IPS-NIHi11 (cell line): ENCODE results near the gene HECTD4.
"Not testable (repeated sequence)": the region's sequence is repeated elsewhere in the genome, so short reads cannot be mapped to it uniquely, and the experiment has no call there.

Experiments
- DNase-seq: peaks from one replicate; pipeline ENCODE4 v3.0.0; 2012; ENCODE audit warnings: mixed read lengths, low spot score

The HECTD4 gene

DNA sequence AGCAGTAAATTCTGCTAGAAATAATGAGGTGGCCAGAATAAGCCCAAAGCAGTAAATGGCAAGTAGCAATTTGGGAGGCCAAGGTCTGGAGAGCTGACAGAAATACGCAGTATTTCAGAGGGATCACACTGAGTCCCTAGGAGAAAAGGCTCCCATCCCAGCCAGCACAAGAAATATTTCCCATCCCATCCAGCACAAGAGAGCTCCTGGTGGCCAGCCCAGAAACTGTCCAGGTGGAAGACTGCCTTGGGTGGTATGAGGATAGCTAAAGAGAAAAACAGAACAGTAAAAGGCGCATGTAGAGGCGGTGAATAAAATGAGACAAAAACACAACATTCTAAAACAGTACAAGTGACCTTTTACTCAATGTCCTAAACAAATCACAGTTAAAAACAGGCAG lies 120.7 kb downstream of the HECTD4 start:
- peak; percentile 41 for DNase-seq

DNA sequence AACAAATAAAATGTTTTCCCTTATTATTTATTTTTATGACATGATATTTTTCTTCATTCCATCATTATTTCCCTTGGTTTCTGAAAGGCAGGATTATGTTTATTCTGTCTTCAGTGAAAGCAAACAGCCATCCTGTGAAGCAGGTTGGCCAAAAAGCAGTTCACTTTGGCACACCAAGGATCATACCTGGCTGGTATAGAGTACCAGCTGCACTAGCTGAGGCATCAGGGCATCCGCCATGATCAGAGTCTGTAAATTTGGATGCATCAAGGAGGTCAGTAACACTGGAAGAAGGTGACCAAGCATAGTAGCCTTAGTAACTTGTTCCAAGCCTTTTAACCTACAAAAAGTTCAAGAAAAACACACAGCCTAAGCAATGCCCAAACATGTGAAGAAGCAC lies 123.3 kb downstream of the HECTD4 start:
- no peak for DNase-seq

DNA sequence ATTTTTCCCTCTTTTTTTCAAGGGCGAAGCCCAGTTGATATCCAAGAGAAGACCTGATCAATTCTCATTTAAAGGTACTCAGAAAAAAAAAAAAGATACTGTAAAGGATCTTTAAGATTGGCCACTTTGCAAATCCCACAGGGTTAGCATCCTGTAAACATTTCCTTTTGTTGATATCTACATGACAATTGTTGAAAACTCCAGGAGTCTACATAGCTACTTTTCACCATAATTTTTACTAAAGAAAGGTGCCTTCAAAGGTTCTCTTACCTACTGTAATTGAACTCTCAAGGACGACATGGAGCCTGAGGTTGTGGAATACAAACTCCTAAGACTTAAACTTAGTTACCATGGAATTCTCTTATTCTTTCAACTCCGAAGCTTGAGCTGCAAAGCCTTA lies 125.5 kb downstream of the HECTD4 start:
- DNase-seq, result no peak

DNA sequence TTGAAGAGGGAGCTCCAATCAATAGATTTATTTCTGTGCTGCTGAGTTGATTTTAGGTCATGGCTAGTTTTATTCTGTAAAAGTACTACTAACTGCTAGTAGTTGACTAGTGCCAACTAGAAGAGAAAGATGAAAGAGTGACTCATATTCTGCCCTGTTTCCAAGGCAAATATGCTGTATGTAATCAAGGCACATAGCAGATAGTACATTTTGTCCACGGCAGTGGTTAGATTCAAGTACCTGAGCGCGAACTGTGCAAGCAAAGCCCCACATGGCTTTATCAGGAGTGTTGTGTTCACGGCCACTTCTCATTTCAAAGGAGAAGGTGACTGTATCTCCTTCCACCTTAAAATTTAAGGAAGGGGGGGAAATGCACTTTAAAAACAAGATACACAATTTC lies 130.0 kb downstream of the HECTD4 start:
- no peak for DNase-seq

DNA sequence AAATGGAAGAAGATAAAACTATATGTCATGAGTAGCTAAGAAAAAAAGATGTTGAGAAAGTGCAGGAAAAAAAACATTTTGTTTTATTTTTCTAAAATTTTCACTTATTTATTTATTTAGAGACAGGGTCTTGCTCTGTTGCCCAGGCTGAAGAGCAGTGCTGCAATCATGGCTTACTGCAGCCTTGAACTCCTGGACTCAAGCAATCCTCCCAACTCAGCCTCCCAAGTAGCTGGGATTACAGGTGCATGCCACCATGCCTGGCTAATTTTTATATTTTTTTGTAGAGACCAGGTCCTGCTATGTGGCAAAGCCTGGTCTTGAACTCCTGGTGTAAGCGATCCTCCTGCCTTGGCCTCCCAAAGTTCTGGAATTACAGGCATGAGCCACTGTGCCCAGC lies 137.3 kb downstream of the HECTD4 start:
- not testable (repeated sequence) for DNase-seq

DNA sequence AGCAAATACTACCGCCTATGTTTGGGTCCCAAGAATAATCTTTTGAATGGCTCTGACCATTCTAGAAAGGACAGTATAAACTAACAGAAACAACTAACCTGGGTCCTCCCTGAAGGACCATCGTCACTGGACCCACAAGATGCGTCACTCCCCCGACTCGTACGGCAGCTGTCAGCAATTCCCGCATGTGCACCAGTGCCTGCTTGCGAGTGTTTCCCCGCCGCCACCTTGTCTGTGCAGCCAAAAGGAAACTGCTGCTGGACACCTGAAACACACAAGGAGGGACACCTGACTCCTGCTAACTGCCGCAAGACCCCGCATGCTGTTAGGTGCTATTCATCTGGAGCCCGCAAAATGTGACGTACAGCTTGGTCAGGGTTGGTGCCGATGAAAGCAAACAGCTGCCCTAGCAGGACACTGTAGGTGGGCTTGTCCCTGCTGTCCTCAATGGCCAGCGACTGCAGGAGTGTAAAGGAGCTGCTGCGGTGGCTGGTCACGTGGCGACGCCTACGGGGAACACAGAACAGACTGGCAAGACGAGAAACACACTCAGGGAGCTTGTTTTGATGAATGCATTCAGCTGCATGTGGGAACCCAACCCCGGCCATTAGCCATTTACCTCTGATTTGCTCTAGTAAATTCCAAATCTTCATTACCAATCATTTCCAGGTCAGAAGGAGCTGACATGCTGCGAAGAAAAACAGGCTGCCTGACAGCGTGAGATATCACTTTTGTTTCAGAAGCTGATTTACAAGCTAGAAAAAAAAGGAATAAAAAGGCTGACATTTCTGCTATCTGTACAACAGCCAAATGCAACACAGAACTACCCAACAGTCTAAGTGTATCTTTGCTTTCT lies 138.7 kb downstream of the HECTD4 start:
- DNase-seq, result no peak

DNA sequence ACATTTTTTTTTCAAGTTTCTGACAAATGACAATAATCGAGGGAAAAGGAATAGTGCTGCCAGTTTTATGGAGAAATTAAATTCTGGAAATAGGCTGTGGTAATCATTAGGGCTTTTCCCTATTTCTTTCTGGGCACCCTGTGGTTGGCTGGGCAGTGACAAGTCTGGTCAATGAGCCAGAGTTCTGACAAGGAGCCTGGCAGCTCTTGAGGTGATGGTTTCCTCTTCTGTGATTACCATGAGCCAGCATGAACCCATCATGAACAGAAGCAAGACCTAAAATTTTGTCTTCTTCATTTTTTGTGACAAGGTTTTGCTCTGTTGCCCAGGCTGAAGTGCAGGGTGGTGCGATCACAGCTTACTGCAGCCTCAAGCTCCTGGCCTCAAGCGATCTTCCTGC lies 141.1 kb downstream of the HECTD4 start:
- no peak for DNase-seq

DNA sequence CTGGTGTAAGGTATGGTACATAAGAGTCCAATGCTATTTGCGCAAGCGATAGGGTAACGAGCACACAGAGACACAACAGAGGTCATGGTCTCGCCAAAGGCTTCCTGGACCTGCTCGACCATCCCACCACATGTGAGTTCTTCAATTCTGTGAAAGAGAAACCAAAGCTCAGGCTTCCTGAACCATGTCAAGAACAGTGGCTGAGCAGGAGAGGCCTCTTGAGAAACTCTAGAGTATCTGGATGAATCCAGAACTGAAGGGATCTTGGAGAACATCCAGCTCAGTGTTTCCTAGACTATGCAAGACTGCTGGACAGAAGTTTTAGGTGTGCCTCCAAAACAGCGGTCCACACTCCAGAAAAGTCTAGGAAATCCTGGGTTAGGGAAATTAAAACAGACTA lies 142.3 kb downstream of the HECTD4 start:
- no peak for DNase-seq

DNA sequence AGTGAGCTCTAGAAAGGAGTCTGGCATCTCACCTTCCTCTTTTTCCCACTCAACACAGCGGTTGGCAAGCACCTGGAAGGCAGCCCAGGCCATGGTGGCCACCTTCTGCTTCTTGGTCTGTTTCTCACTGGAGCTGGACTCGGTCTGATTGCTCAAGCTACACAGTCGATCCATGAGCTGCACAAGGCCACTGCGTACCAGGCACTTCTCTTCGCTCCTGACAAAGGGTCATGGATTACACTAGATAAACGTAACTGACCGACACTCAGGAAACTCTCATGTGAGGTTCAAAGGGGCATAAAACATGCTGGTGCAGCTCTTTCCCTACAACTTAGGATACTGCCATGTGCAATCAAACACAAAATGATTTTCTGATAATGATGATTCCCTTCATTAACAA lies 143.2 kb downstream of the HECTD4 start:
- DNase-seq, result no peak

DNA sequence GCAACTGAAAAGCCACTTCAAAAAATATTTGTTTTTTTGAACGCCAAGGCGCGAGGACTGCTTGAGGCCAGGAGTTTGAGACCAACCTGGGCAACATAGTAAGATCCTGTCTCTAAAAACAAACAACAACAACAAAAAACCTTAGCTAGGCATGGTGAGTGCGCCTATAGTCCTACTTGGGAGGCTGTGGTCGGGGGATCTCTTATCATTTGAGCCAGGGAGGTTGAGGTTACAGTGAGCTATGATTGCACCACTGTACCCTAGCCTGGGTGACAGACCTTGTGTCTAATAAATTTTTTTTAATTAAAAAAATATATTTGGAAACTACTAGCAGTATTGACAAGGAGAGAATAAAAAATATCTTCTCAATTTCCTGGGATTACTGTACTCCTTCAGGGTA lies 143.8 kb downstream of the HECTD4 start:
- DNase-seq, result no peak

DNA sequence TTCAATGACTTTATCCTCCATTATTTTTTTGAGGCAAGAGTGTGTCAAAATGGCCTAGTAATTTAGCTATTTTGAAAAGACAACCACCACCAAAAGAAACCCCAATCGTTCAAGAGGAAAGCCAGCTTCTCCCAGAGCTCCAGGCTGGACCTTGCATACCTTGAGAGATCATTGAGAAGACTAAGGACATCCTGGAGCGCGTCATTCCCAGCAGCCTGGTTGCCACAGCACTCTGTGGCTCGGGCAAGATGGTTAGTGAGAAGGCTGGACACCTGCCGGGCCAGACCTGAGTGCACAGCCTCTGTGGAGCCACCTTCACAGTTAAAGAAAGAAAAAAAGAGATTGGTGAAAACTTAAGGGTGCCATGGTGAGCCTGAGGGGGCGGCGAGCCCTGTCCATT lies 145.4 kb downstream of the HECTD4 start:
- no peak for DNase-seq

DNA sequence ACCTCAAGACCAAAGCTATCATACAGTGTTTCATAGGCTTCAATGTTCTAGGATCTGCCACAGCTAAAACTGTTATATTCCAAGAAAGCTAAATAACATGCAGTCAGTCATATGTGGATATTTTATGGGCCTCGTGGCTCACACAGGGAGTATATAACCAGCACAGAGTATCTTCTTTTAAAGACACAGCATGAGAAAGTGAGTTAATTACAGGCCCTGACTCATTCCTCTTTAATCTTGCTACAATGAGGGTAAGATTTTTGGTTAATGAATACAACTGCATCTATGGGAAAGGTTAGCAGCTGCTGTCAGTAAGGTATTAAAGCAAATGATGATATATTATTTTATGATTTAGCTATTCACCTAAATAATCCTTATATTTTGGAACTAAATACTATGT lies 145.8 kb downstream of the HECTD4 start:
- DNase-seq, result no peak

DNA sequence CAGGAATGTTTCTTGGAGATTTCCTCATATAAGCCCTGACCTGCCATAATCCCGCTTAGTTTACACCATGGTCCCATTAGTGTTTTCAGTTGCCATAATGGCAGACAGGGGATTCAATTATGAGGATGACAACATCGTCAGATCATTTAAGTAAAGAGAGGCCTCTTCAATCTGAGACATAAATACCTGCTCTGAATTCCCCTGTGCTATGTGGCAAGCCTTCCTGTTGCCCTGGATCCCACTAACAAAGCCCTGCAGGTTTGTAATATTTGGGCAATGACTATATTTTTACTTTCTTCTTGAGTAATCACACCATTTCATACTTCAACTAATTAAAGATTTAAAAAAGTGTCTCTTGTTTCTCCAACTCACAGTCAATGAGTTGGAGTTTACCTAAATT lies 147.9 kb downstream of the HECTD4 start:
- no peak for DNase-seq

DNA sequence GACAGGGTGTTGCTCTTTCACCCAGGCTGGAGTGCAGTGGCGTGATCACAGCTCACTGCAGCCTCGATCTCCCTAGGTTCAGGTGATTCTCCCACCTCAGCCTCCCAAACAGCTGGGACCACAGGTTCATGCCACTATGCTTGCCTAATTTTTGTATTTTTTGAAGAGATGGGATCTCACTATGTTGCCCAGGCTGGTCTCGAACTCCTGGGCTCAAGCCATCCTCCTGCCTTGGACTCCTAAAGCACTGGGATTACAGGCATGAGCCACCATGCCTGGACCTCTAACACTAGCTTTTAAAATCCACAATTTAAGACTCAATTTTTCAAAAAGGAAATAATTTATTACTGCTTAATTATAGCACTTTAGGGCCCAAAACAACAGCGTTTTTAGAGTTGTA lies 149.0 kb downstream of the HECTD4 start:
- no peak for DNase-seq

DNA sequence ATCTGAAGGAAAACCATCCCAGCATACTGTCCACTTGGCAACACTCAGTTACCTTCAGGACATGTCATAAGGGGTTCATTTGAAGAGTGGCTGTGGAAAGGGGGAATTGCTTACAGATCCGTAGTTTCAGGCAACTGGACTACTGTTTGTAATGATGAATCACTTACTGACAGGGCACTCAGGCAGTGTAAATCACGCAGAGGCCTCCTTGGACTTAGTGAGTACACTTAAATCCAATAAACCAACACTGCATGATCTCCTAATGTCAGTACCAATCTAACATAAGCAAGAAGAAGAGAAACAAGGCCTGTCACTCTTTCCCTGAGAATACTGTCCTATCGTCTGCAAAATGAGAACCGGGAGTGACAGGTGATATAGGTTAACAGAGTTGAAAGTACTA lies 152.1 kb downstream of the HECTD4 start:
- DNase-seq, result no peak

DNA sequence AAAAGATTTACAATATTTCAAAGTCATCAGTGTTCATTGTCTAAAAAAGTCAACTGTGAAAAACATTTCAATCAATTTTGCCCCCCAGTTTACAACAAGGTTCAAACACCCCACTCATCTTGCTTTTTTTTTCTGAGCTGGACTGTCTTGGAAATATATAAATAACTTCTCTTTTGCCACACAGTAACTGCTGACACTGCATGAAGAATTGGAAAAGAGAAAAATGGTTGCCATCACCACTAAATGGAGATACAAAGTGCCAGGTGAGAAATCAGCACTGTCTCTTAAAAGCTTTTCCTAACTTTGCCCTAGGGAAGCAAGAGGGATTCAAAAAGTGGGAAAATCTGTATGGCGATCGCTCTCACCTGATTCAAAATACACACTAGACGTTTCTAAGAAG lies 155.5 kb downstream of the HECTD4 start:
- DNase-seq, result no peak

DNA sequence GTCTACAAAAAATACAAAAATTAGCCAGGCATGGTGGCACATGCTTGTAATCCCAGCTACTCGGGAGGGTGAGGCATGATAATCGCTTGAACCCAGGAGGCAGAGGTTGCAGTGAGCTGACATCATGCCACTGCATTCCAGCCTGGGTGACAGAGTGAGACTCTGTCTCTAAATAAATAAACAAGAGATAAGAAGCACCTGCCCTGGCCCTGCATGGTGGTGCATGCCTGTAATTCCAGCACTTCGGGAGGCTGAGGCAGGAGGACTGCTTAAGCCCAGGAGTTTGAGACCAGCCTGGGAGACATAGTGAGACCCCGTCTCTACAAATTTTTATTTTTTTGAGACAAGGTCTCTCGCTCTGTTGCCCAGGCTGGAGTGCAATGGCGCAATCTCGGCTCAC lies 161.6 kb downstream of the HECTD4 start:
- DNase-seq, result not testable (repeated sequence)

DNA sequence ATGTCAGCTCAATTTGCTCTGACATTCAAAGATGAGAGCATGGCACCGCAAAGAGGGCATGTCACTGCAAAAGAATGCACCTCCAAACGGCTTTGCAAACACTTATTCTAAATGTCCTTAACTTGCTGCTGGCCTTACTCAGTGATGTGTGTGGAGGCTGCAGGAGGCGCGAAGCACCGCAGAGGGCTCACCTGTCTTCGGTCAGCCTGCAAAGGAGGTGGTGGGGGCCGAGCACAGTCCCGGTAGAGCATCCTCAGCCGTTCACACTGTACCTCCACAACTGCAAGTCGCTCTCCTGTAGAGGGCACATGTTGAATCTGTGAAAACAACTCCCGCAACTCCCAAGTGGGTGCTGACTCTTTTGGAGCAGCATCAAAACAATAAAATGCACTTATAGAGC lies 163.0 kb downstream of the HECTD4 start:
- peak; percentile 23 for DNase-seq

DNA sequence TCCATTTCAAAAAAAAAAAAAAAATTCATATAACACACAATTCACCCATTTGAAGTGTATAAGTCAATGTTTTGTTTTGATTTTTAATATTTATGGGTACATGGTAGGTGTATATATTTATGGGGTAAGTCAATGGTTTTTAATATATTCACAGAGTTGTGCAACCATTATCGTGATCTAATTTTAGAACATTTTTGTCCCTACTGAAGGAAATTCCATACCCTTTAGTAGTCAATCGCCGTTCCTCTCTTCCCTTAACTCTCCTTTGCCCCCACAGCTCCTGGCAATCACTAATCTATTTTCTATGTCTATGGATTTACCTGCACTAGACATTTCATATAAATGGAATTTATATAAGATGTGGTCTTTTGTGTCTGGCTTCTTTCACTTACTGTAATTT lies 164.1 kb downstream of the HECTD4 start:
- DNase-seq, result no peak

DNA sequence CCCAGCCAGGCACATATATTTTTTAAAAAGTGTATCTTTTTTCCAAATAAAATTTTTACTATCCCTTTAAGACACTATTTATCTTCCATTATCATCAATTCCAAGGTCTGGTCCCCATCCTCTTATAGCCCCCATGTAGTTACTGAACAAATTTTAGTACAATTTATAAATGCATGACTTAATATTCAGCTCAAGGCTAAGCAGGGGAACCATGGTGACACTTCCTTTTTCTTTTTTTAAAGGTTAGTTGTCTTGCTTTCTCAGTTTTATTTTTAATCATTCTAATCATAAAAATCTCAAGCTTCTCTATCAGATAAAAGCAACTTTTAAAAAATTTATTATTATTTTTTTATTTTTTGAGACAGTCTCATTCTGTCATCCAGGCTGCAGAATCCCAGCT lies 164.6 kb downstream of the HECTD4 start:
- DNase-seq, result no peak

DNA sequence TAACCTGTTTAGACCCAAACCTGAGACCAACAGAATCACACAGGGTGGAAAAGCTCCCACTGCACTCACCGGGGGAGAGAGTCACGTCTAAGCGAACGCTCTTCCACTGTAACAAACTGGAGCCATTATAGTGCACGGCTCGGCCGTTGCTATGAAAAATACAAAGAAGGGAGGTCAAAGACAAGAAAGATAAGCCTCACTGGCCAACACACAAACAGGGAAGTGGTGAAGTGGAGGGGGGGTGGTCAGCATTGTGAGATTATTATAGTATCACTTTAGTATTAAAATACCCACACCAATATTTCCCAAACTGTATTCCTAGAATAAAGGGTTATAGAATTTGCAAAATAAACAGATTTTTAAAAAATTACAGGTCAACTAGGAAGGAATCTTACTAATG lies 166.0 kb downstream of the HECTD4 start:
- no peak for DNase-seq

DNA sequence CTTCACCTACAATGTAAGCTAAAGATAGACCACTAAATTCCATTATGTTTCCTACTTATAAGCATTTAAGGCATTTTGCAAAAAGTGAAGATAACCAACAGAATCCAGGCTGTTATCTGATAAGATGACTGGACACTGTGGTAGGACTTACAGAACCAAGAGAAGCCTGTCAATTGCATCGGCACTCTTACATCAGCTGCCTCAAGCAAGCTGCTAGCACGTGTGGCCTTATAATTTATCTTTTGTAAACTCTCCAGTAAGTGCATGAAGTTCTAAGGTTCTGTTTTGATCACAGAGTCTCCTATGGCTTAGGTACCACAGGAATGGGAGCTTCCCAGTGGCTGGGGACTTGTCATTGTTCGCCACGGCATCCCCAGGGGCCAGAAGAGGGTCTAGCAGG lies 168.2 kb downstream of the HECTD4 start:
- no peak for DNase-seq

DNA sequence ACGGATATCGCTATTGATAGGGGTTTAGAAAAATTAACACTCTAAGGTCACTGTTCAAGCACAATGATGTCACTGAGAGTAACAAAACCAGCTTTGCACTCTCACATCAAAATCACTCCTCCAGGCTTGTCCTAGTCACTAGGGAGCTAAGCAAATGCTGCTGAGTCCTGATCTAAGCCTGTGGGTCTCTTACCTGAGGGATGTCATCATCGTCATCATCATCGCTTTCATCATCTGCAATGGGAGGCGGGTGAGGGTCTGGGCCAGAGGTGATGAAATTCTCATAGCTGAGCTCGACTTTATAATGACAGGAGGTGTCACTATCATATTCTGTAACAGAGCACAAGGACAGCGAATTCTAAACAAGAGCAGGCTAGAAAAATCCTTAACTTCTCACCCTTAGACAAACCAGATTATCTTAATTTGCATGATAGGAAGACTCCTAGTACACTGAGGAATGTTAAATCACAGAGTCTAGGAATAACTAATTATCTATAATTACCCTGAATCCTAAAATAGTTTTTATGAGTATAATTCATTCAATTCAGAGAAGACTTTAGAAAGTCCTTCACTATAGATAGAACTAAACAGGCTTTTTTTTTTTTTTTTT lies 173.8 kb downstream of the HECTD4 start:
- DNase-seq, result no peak

DNA sequence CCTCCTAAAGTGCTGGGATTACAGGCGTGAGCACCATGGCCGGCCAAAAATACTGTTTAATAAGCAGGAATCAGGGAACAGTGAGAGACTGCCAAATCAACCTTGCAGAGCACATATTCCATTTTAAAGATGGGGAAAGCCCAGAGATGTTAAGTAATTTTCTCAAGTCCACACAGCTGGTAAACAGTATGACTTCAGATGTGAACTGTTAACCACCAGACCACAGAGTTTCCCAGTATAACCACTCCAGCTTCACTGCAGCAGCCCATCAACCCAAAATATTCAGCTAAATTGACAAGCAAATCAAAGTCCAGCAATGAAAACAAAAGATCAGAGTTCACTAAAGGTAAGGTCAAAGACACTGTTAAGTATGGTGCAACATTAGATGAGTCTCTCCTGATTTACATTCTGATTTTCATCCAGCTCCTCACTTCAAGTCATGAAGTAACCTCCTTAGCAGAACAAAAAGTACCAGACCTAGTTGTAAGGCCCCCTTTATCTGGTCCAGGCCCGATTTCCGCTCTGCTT lies 174.8 kb downstream of the HECTD4 start:
- DNase-seq, result no peak
